Fibroblast of pulmonary artery (primary cell): ENCODE data around the gene SMYD3.

Source experiments
- DNase-seq: peaks from one replicate; pipeline ENCODE4 v3.0.0-alpha.2; 2010; ENCODE audit warnings: low read depth
- H3K4me3 ChIP-seq: replicated peaks from 2 replicates; pipeline ENCODE4 v1.5.1; 2011; ENCODE audit warnings: low read depth, mild to moderate bottlenecking, control low read depth, low read length, moderate library complexity
- TF ChIP-seq, protein P1 (sequence below): IDR thresholded peaks from 2 replicates; pipeline ENCODE4 v1.5.1; 2011; ENCODE audit warnings: mild to moderate bottlenecking, control low read depth, low read length, inconsistent platforms; ENCODE audit errors: missing control alignments

SMYD3 gene

GRCh38 chr1:246540738-246541491 lies 33.8 kb upstream of the SMYD3 start:
- H3K4me3 ChIP-seq: no peak overlapping the region
- TF ChIP-seq, protein P1, sequence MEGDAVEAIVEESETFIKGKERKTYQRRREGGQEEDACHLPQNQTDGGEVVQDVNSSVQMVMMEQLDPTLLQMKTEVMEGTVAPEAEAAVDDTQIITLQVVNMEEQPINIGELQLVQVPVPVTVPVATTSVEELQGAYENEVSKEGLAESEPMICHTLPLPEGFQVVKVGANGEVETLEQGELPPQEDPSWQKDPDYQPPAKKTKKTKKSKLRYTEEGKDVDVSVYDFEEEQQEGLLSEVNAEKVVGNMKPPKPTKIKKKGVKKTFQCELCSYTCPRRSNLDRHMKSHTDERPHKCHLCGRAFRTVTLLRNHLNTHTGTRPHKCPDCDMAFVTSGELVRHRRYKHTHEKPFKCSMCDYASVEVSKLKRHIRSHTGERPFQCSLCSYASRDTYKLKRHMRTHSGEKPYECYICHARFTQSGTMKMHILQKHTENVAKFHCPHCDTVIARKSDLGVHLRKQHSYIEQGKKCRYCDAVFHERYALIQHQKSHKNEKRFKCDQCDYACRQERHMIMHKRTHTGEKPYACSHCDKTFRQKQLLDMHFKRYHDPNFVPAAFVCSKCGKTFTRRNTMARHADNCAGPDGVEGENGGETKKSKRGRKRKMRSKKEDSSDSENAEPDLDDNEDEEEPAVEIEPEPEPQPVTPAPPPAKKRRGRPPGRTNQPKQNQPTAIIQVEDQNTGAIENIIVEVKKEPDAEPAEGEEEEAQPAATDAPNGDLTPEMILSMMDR: no peak
- no peak for DNase-seq

DNA sequence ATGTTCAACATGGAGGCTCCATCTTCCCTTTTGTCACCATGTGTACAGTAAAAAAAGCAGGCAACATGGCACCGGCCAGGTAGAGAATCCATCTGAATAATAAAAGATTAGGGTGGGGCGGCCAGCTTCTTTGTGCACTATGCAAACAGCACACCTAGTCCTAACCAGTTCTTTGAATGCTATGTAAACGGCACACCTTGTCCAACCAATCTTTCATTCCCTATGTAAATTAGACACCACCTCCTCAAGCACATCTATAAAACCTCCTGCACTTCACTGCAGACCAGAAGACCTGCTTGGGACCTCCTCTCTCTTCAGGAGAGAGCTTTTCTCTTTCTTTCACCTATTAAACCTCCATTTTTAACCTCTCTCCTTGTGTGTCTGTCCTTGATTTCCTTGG lies 30.8 kb upstream of the SMYD3 start:
- H3K4me3 ChIP-seq: no peak overlapping the region
- TF ChIP-seq, protein P1: no peak
- no peak for DNase-seq

DNA sequence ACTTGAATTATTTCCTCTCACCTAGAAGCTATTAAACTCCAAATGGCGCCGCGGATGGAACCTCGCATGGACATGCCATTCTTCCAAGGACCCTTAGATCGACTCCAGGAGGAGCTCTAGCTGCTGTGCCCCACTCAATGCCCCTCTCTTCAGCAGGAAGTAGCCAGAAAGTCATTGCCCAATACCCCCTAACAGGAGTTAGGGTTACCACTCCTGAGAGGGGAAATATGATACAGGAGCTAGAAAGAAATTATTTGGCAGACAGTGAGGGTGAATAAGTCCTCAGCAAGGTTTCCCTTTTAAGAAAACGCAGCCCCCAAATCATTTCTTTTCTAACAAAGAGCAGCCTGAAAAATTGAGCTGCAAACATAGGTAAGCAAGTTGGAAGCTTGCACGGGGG lies 30.4 kb upstream of the SMYD3 start:
- no peak overlapping the region for H3K4me3 ChIP-seq
- DNase-seq: no peak
- TF ChIP-seq, protein P1: no peak

- no peak overlapping the region for H3K4me3 ChIP-seq
- TF ChIP-seq, protein P1: no peak
- DNase-seq: no peak
Observed at GRCh38 chr1:246534114-246534513, 27.0 kb upstream of the SMYD3 start.

DNA sequence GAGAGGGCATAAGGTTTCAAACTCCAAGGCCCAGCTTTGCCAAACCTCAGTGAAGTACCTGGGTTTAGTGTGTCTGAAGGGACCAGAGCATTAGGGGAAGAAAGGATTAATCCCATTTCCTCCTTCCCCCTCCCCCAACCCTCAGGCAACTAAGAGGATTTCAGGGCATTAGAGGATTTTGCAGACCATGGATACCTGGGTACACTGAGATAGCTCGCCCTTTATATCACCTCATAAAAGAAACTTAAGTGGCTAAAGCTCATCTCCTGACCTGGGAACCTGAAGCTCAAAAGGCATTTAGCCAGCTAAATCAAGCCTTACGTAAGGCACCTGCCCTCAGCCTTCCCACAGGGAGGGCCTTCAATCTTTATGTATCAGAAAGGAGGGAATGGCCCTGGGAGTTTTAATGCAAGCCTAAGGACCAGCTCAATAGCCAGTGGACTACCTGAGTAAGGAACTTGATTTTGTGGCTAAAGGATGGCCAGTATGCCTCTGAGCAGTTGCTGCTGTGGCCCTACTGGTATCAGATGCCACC lies 26.4 kb upstream of the SMYD3 start:
- no peak overlapping the region for H3K4me3 ChIP-seq
- TF ChIP-seq, protein P1: no peak
- DNase-seq: no peak

DNA sequence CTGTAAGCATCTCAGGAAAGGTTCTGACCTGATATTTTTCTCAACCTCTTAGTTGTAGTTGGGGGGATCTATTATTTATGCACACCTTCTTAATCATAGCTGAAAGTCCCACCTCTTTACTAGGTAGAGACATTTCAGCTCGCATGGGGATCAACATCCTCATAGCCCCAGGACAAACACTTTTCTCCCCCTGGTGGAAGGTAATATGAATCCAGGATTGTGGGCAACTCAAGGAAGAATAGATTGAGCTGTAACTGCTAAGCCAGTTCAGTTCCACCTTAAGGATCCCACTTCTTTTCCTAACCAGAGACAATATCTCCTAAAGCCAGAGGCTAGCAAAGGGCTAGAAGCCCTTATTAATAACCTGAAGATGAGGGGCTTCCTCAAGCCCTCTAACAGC lies 25.4 kb upstream of the SMYD3 start:
- TF ChIP-seq, protein P1: peak; percentile 27
- no peak for DNase-seq
- H3K4me3 ChIP-seq: no peak overlapping the region

- no peak for DNase-seq
- TF ChIP-seq, protein P1: no peak
- no peak overlapping the region for H3K4me3 ChIP-seq
Observed at GRCh38 chr1:246530482-246530881, 23.4 kb upstream of the SMYD3 start.
